M059J (cell line): Measurements from ENCODE around the gene STXBP3. TPM values are rescaled to one million over a fixed set of nuclear protein-coding genes. Genes with fewer than 3 reads are reported as not detected.
A peak's percentile ranks its signal among the peaks of the same experiment; 100 is the strongest.

Experiments
- DNase-seq: peaks from one replicate; pipeline ENCODE4 v3.0.0-alpha.2; 2012; ENCODE audit warnings: low read depth
- total RNA-seq: library from RNA; depleted of rRNA; stranded (reverse); fragments of >200 nt; shearing (Covaris generic); gene quantifications from 2 replicates; pipeline ENCODE4 v1.2.3, GENCODE V29; 2014; rRNA removed

The STXBP3 gene
- total RNA-seq, 1 experiment from 2014 or later, result 55.4 TPM

DNA sequence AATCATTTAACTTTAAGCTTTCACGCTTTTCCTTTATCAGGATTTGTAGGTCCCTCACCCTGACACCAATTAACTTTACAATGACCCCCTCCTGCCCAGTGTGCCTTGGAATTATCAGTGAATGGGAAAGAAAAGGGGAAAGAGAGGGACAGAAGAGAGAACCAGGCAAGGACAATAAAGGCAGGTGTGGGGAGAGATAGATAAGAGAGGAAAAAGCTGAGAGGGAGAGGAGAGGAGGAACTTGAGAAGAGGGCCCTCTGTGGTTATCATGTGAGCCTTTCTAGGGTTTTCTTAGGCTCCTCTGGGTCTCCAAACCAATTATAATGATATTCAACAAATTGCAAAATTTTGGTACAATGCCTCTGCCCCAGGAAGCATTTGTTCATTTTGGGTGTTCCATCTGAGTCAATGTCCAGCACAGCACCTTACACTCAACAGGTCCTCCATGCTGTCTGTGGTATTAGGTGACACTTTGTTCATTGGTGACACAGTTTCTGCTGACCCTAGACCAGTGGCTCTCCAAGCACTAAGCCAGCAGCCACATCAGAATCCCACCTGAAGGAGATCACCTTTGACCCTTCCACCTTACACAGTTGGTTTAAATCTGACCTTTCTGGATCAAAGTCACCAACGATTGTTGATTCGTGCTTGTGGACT lies 96.2 kb downstream of the STXBP3 start:
- no peak for DNase-seq

- DNase-seq, result no peak
Observed at GRCh38 chr1:108843390-108844137, 97.1 kb downstream of the STXBP3 start.

- DNase-seq, result no peak
Observed at GRCh38 chr1:108845446-108845845, 99.0 kb downstream of the STXBP3 start.

- DNase-seq, result no peak
Observed at GRCh38 chr1:108845991-108846390, 99.5 kb downstream of the STXBP3 start.

GRCh38 chr1:108847494-108847893 lies 101.0 kb downstream of the STXBP3 start:
- DNase-seq, result no peak

GRCh38 chr1:108848806-108849205 lies 102.3 kb downstream of the STXBP3 start:
- DNase-seq, result no peak

DNA sequence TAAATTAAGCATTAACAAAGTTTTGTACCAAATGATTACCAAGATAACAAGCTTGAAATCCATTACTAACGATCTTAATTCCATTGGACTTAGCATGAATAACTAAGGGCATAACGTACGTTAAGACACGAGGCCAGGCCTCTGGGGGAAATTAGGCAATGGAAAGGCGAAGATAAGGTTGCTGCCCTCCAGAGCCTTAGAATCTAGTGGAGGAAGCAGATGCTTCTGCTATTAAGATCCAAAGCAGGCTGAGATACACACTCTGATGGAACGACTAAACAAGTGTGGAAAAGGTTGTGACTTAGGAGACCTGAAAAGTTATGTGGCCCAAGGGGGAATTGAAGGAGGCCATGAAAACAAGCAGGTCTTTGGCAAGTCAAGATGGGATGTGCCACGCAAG lies 104.5 kb downstream of the STXBP3 start:
- DNase-seq, result no peak

GRCh38 chr1:108851567-108851966 lies 105.1 kb downstream of the STXBP3 start:
- no peak for DNase-seq

- DNase-seq, result no peak
Observed at GRCh38 chr1:108852221-108852975, 105.9 kb downstream of the STXBP3 start.

- peak; percentile 71 for DNase-seq
Observed at GRCh38 chr1:108854221-108855019, 107.9 kb downstream of the STXBP3 start.

GRCh38 chr1:108856994-108857393 lies 110.5 kb downstream of the STXBP3 start, which contains the start of gene AKNAD1:
Gene AKNAD1 (minus strand): TSS chr1:108857094. CDS start chr1:108852664, 4,430 bp downstream.
- no peak for DNase-seq

GRCh38 chr1:108858230-108858950 lies 111.9 kb downstream of the STXBP3 start:
- DNase-seq, result no peak

Other genes starting within 250 kb of the STXBP3 start
- 12.6 and 15.4 TPM in 2 replicates for gene EEIG2, start 186.6 kb upstream of the STXBP3 start, total RNA-seq
- gene HENMT1, start 85.6 kb upstream of the STXBP3 start, total RNA-seq, result not detected in 2 replicates
- 8.5 and 10.8 TPM in 2 replicates for gene PRPF38B, start 54.4 kb upstream of the STXBP3 start, total RNA-seq
- gene FNDC7, start 33.8 kb upstream of the STXBP3 start, total RNA-seq, result not detected in 2 replicates
- gene AKNAD1, start 110.4 kb downstream of the STXBP3 start, total RNA-seq, result 0.37 and 2.3 TPM in 2 replicates
- 50.1 and 69.1 TPM in 2 replicates for gene GPSM2, start 130.3 kb downstream of the STXBP3 start, total RNA-seq
- 29.2 and 35.4 TPM in 2 replicates for gene CLCC1, start 216.8 kb downstream of the STXBP3 start, total RNA-seq